NCI-H146 (cell line): ENCODE results near the gene MPND.

Source experiments
- DNase-seq: peaks from one replicate; lab custom pipeline; 2025; lab: John Stamatoyannopoulos, UW

Gene MPND

DNA sequence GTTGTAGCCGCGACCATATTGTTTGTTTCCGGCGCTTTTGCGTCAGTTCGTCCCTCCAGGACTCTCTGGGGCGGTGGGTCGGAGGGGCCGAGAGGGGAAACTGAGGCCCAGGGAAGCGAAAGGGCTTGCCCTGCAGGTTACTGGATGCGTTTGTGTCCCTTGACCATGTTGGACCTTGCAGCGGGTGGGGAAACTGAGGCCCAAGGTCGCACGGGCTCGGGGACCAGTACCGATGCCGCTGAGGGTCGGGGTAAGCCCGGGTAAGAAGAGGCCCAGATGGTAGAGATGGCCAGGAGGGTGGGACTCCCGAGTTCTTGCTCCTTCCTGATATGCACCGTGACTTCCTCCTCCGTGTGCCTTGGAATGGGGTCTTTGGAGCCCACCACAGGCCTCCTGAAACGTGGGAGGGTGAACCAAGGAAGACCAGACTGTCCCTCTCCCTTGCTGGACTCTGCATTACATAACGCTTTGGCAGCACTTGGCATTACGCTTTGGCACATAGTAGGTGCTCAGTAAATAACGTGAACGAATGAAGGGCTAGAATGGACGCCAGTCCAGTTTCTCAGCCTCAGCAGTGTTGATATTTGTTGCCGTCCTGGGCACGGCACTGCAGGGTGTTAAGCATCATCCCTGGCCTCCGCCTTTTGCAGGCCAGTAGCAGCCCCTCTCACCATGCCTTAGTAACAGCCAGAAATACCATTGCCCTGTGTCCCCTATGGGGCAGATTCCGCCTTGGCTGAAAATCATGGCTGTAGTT, 59.8 kb downstream of the MPND start:
- DNase-seq = no peak

DNA sequence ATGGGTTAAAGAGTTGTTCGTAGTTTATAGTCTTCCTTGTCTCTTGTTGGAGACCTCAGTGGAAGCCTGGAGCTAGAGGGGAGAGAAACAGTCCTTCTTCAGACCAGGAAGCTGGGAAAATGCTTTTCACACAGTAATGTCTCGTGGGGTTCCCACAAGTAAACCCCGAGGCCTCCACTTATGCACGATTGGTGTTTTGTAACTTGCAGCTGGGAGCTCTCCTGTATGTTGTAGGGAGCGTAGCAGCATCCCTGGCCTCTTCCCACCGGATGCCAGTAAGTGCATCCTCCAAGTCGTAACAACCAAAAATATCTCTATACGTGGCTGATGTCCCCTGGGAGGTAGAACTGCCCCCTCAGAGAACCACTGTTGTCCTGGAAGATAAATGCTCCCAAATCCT, 62.6 kb downstream of the MPND start:
- no peak for DNase-seq

DNA sequence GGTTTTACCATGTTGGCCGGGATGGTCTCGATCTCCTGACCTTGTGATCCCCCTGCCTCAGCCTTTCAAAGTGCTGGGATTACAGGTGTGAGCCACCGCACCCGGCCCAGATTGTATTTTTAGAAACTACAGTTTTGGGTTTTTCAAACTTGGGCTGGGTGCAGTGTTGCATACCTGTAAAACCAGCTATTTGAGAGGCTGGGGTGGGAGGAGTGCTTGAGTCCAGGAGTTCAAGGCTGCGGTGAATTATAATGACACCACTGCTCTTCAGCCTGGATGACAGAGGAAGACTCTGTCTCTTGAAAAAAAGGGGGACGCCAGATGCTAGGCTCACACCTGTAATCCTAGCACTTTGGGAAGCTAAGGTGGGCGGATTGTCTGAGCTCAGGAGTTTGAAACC, 63.3 kb downstream of the MPND start:
- DNase-seq = no peak

DNA sequence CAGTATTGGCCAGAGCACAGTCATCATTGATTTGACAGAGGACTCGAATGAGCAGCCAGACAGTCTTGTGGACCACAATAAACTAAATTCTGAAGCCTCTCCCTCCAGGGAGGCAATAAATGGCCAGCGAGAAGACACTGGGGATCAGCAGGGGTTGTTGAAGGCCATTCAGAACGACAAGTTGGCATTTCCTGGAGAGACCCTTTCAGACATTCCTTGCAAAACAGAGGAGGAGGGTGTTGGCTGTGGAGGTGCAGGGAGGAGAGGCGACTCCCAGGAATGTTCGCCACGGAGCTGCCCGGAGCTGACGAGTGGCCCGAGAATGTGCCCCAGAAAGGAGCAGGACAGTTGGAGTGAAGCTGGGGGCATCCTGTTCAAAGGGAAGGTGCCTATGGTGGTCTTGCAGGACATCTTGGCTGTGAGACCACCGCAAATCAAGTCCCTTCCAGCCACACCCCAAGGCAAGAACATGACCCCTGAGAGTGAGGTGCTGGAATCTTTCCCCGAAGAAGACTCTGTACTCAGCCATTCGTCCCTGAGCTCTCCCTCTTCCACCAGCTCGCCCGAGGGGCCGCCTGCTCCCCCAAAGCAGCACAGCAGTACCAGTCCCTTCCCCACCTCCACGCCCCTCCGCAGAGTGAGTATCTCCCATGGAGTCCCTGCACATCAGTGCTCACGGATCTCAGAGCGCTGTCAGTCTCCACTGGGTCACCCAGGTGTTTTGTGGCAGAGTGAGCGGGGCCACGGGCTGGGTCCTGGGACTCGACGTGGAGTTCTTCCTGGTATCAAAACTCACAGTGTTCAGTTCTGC, 66.0 kb downstream of the MPND start:
- DNase-seq = no peak
